PC-3 (cell line): ENCODE measurements around the gene CDK5. TPM values are rescaled to one million over a fixed set of nuclear protein-coding genes. Genes with fewer than 3 reads are reported as not detected.
A peak's percentile ranks its signal among the peaks of the same experiment; 100 is the strongest.

ENCODE experiments used
- ATAC-seq: fragments of 200-7000 bp; cut with Tn5 transposase; 2 replicates; pipeline ENCODE4 v1.9.1; 2020; ENCODE audit warnings: mild to moderate bottlenecking, moderate library complexity
- BruUV-seq: library from RNA; stranded (reverse); fragments of 400-500 nt; replicated peaks from 2 replicates; lab custom pipeline; 2021; lab: Mats Ljungman, UMichigan
- CTCF ChIA-PET: fragments of 300-600 bp; sonication (Branson Sonifier 250); formaldehyde crosslinking; loops from one replicate; lab custom pipeline; 2022; ENCODE audit warnings: antibody characterized with exemption; lab: Charles Lee
- POLR2A ChIA-PET: fragments of 300-600 bp; sonication (Branson Sonifier 250); formaldehyde crosslinking; loops from one replicate; lab custom pipeline; 2022; ENCODE audit warnings: antibody characterized with exemption; ENCODE audit not compliant: unreplicated experiment; lab: Charles Lee
- DNase-seq: peaks from one replicate; pipeline ENCODE4 v3.0.0-alpha.2; 2015
- H2AFZ ChIP-seq: fragments of 300-600 bp; sonication (generic); 2 replicates; pipeline ENCODE4 v1.6.0; 2016; ENCODE audit warnings: antibody characterized with exemption, low read length
- H3F3A ChIP-seq: fragments of 300-600 bp; sonication (generic); one replicate; pipeline ENCODE4 v1.6.0; 2017; ENCODE audit warnings: antibody characterized with exemption, low read length, control low read depth, mild to moderate bottlenecking; ENCODE audit not compliant: unreplicated experiment
- H3K27ac ChIP-seq: fragments of 300-600 bp; sonication (generic); 2 replicates; pipeline ENCODE4 v1.5.1; 2016; ENCODE audit warnings: mild to moderate bottlenecking, low read length
- H3K27me3 ChIP-seq: fragments of 300-600 bp; sonication (generic); 2 replicates; pipeline ENCODE4 v1.6.1; 2016; ENCODE audit warnings: low read length, mixed read lengths
- H3K36me3 ChIP-seq: fragments of 300-600 bp; sonication (generic); 2 replicates; pipeline ENCODE4 v1.6.1; 2016; ENCODE audit warnings: low read depth, mixed run types, low read length, mixed read lengths
- H3K4me1 ChIP-seq: fragments of 300-600 bp; sonication (generic); 2 replicates; pipeline ENCODE4 v1.5.1; 2016; ENCODE audit warnings: low read length; ENCODE audit not compliant: insufficient read depth
- H3K4me2 ChIP-seq: fragments of 300-600 bp; sonication (generic); 2 replicates; pipeline ENCODE4 v1.6.0; 2016; ENCODE audit warnings: low read length
- H3K4me3 ChIP-seq: fragments of 300-600 bp; sonication (generic); 2 replicates; pipeline ENCODE4 v1.5.1; 2016; ENCODE audit warnings: mild to moderate bottlenecking, low read length, mixed read lengths
- H3K79me2 ChIP-seq: fragments of 300-600 bp; sonication (generic); 2 replicates; pipeline ENCODE4 v1.6.1; 2017; ENCODE audit warnings: low read length, mixed read lengths
- H3K9ac ChIP-seq: fragments of 300-600 bp; sonication (generic); 2 replicates; pipeline ENCODE4 v1.6.0; 2016; ENCODE audit warnings: mild to moderate bottlenecking, low read length
- H3K9me2 ChIP-seq: fragments of 300-600 bp; sonication (generic); replicated peaks from 2 replicates; pipeline ENCODE4 v1.6.1; 2016; ENCODE audit warnings: mixed run types, low read length, mixed read lengths
- H3K9me3 ChIP-seq: fragments of 300-600 bp; sonication (generic); 2 replicates; pipeline ENCODE4 v1.6.1; 2016; ENCODE audit warnings: low read length, mixed read lengths
- H4K20me1 ChIP-seq: fragments of 300-600 bp; sonication (generic); 2 replicates; pipeline ENCODE4 v1.6.1; 2016; ENCODE audit warnings: low read length, mixed read lengths
- CTCF ChIP-seq: fragments of 300-600 bp; sonication (generic); conservative IDR thresholded peaks from 2 replicates; pipeline ENCODE4 v1.5.1; 2017; ENCODE audit warnings: antibody characterized with exemption, low read depth, mild to moderate bottlenecking, low read length
- EZH2 ChIP-seq: fragments of 300-600 bp; sonication (generic); IDR thresholded peaks from one replicate; pipeline ENCODE4 v1.6.1; 2017; ENCODE audit warnings: antibody characterized with exemption, mild to moderate bottlenecking, low read length; ENCODE audit not compliant: unreplicated experiment
- EZH2phosphoT487 ChIP-seq: fragments of 300-600 bp; sonication (generic); IDR thresholded peaks from 2 replicates; pipeline ENCODE4 v1.6.1; 2018; ENCODE audit warnings: mild to moderate bottlenecking, antibody characterized with exemption, low read length, borderline replicate concordance
- intact Hi-C: fragments of 100-400 bp; cut with micrococcal nuclease; formaldehyde crosslinking; loops from 2 replicates; pipeline ENCODE4 v1.9.0; 2023
- total RNA-seq: library from RNA; depleted of rRNA; stranded (reverse); fragments of >200 nt; gene quantifications from 2 replicates; pipeline ENCODE4 v1.2.3, GENCODE V29; 2014

Gene CDK5
- total RNA-seq, 1 experiment from 2014 or later, result 40.1 TPM

GRCh38 chr7:151091988-151092387, 34.3 kb upstream of the CDK5 start:
- BruUV-seq, result no TSS peak
- Histone ChIP-seq H3K4me1 (peaks cover 23% of the 10 kb centered on the region), H3K27ac (no peak overlapping the region), H3K9me2 (no peaks in the 10 kb centered on the region), H4K20me1 (peaks cover 35% of the 10 kb centered on the region), H3F3A (no peaks in the 10 kb centered on the region), H3K27me3 (no peaks in the 10 kb centered on the region), H3K4me3 (no peak overlapping the region), H3K36me3 (no peaks in the 10 kb centered on the region; the same call in 1 of the 2 replicates), H3K9ac (no peak overlapping the region), H2AFZ (no peak overlapping the region), H3K79me2 (peaks cover 97% of the 10 kb centered on the region), H3K9me3 (no peaks in the 10 kb centered on the region), H3K4me2 (no peak overlapping the region)
- ATAC-seq (no peak), DNase-seq (no peak)
- TF ChIP-seq EZH2, result no peak
- no peak for TF ChIP-seq CTCF
- no peak for TF ChIP-seq EZH2phosphoT487
- CTCF ChIA-PET, result no interaction called here
- intact Hi-C loops, result no loop called here
- POLR2A ChIA-PET, result no interaction called here

GRCh38 chr7:151091431-151091830, 33.7 kb upstream of the CDK5 start:
- Histone ChIP-seq H3K9me3 (no peaks in the 10 kb centered on the region), H3K36me3 (no peaks in the 10 kb centered on the region; the same call in 1 of the 2 replicates), H3K27ac (no peak overlapping the region), H3K4me2 (no peak overlapping the region), H3K4me3 (no peak overlapping the region), H3K9ac (no peak overlapping the region), H3K79me2 (peaks cover 96% of the 10 kb centered on the region), H3K4me1 (peaks cover 23% of the 10 kb centered on the region), H3K27me3 (no peaks in the 10 kb centered on the region), H4K20me1 (peaks cover 35% of the 10 kb centered on the region), H3K9me2 (no peaks in the 10 kb centered on the region), H2AFZ (no peak overlapping the region), H3F3A (no peaks in the 10 kb centered on the region)
- intact Hi-C loops, result no loop called here
- POLR2A ChIA-PET, result no interaction called here
- ATAC-seq (no peak), DNase-seq (no peak)
- no peak for TF ChIP-seq EZH2
- TF ChIP-seq CTCF, result peak; percentile 64
- CTCF ChIA-PET, result no interaction called here
- BruUV-seq, result no TSS peak

- Histone ChIP-seq H4K20me1 (peaks cover 34% of the 10 kb centered on the region), H3K9me2 (no peaks in the 10 kb centered on the region)
- CTCF ChIA-PET, result no interaction called here
Observed at GRCh38 chr7:151091003-151091402, 33.3 kb upstream of the CDK5 start.

More at GRCh38 chr7:151091003-151091402, 33.3 kb upstream of the CDK5 start:
- Histone ChIP-seq H3K4me2 (no peak overlapping the region), H3K27me3 (no peaks in the 10 kb centered on the region), H3K79me2 (peaks cover 93% of the 10 kb centered on the region), H3K4me3 (no peak overlapping the region), H2AFZ (no peak overlapping the region), H3K9me3 (no peaks in the 10 kb centered on the region), H3K9ac (no peak overlapping the region), H3K36me3 (no peaks in the 10 kb centered on the region; the same call in 1 of the 2 replicates), H3F3A (no peaks in the 10 kb centered on the region), H3K4me1 (peaks cover 23% of the 10 kb centered on the region), H3K27ac (no peak overlapping the region)
- no TSS peak for BruUV-seq
- POLR2A ChIA-PET, result no interaction called here
- DNase-seq, result no peak
- TF ChIP-seq CTCF (no peak), EZH2 (no peak), EZH2phosphoT487 (no peak)
- intact Hi-C loops, result no loop called here
- ATAC-seq, result no peak
